H1 (cell line): ENCODE data around the gene DAGLA. TPM values are rescaled to one million over a fixed set of nuclear protein-coding genes. Genes with fewer than 3 reads are reported as not detected.

Experiments used
- ATF2 ChIP-seq: IDR thresholded peaks from 2 replicates; pipeline ENCODE4 v1.6.1; 2012; ENCODE audit warnings: low read length, inconsistent platforms
- CREB1 ChIP-seq: IDR thresholded peaks from 2 replicates; pipeline ENCODE4 v1.6.1; 2012; ENCODE audit warnings: inconsistent platforms
- CTBP2 ChIP-seq: IDR thresholded peaks from 2 replicates; pipeline ENCODE4 v1.7.0; 2011; ENCODE audit warnings: borderline replicate concordance, mild to moderate bottlenecking, moderate library complexity, mixed read lengths, low read length; ENCODE audit not compliant: insufficient read depth, insufficient read length
- CTCF ChIP-seq, 3 experiments: IDR thresholded peaks; 1 replicate in 2 of 3; 2 replicates in 1 of 3; pipeline versions ENCODE4 v1.5.1 to v1.6.1; 2011; ENCODE audit warnings: low read length in 3 of 3, mild to moderate bottlenecking in 3 of 3, inconsistent platforms in 2 of 3, low read depth in 1 of 3, moderate library complexity in 1 of 3; ENCODE audit not compliant: insufficient read depth in 1 of 3; ENCODE audit errors: control extremely low read depth in 1 of 3
- EZH2 ChIP-seq: fragments of 200-600 bp; sonication (generic); IDR thresholded peaks from 2 replicates; pipeline ENCODE4 v1.7.1; 2012; ENCODE audit warnings: low read depth, mild to moderate bottlenecking, moderate library complexity, low read length, inconsistent platforms; ENCODE audit not compliant: severe bottlenecking
- FOSL1 ChIP-seq: IDR thresholded peaks from 2 replicates; pipeline ENCODE4 v1.6.1; 2011; ENCODE audit warnings: mild to moderate bottlenecking, low read depth, low read length, moderate library complexity; ENCODE audit not compliant: insufficient read depth
- GTF2F1 ChIP-seq: IDR thresholded peaks from 2 replicates; pipeline ENCODE4 v1.6.1; 2012; ENCODE audit warnings: low read depth, low read length, improper control_type of control experiment, borderline replicate concordance
- KDM5A ChIP-seq: fragments of 200-600 bp; IDR thresholded peaks from 2 replicates; pipeline ENCODE4 v1.7.1; 2012; ENCODE audit warnings: mild to moderate bottlenecking, low read length, inconsistent platforms, mixed read lengths
- MAX ChIP-seq: IDR thresholded peaks from 2 replicates; pipeline ENCODE4 v1.6.1; 2012; ENCODE audit warnings: inconsistent platforms
- NANOG ChIP-seq: IDR thresholded peaks from 2 replicates; pipeline ENCODE4 v1.6.1; 2011; ENCODE audit warnings: low read length, low read depth, mild to moderate bottlenecking, inconsistent platforms; ENCODE audit not compliant: insufficient read depth, poor library complexity, severe bottlenecking
- PHF8 ChIP-seq: fragments of 200-600 bp; sonication (generic); conservative IDR thresholded peaks from 2 replicates; pipeline ENCODE4 v1.7.1; 2012; ENCODE audit warnings: low read depth, mild to moderate bottlenecking, inconsistent platforms, low read length, moderate library complexity
- RXRA ChIP-seq: IDR thresholded peaks from 2 replicates; pipeline ENCODE4 v1.6.1; 2011; ENCODE audit warnings: low read depth, mild to moderate bottlenecking, low read length, moderate library complexity; ENCODE audit not compliant: insufficient read depth
- SIRT6 ChIP-seq: IDR thresholded peaks from one replicate; pipeline ENCODE4 v1.7.1; 2012; ENCODE audit warnings: low read length, inconsistent platforms
- SP1 ChIP-seq: IDR thresholded peaks from 2 replicates; pipeline ENCODE4 v1.6.1; 2011; ENCODE audit warnings: low read depth, low read length
- SP2 ChIP-seq: IDR thresholded peaks from 2 replicates; pipeline ENCODE4 v1.6.1; 2012; ENCODE audit warnings: mild to moderate bottlenecking, low read length, inconsistent platforms
- SP4 ChIP-seq: IDR thresholded peaks from 2 replicates; pipeline ENCODE4 v1.6.1; 2012; ENCODE audit warnings: low read length, inconsistent platforms
- TAF1 ChIP-seq: IDR thresholded peaks from 2 replicates; pipeline ENCODE4 v1.6.1; 2011; ENCODE audit warnings: mild to moderate bottlenecking, low read depth, low read length
- TBP ChIP-seq: IDR thresholded peaks from 2 replicates; pipeline ENCODE4 v1.6.1; 2011; ENCODE audit warnings: low read depth, low read length, improper control_type of control experiment
- ZNF274 ChIP-seq: IDR thresholded peaks from 2 replicates; pipeline ENCODE4 v1.7.0; 2012; ENCODE audit warnings: low read length, borderline replicate concordance; ENCODE audit errors: extremely low read depth
- polyA plus RNA-seq, 7 experiments: library from polyadenylated mRNA; depleted of rRNA in 3 of 7; stranded (reverse) in 5 of 7; unstranded in 2 of 7; fragments of >200 nt in 5 of 7; fragments of 200-250 nt in 2 of 7; gene quantifications; 1 replicate in 5 of 7; 2 replicates in 1 of 7; 4 replicates in 1 of 7; pipeline versions ENCODE4 v1.2.1 to v1.2.3, GENCODE V29; 2011 to 2013; ENCODE audit warnings: missing spikeins in 2 of 7, mixed read lengths in 2 of 7
- total RNA-seq: library from RNA; stranded (reverse); fragmentation: NEBNext Ultra II Directional; extraction: Animal tissue kit (Norgen Biotek cat#: 25700); gene quantifications from 2 replicates; pipeline ENCODE4 v1.2.1, GENCODE V29; 2021

The DAGLA gene
- total and polyA plus RNA-seq, 2 of the 8 experiments (the other 6 are each of a cell fraction or from before 2014, with no cell fraction given): 3.6 to 6.6 TPM

GRCh38 chr11:61733120-61733978, 53.2 kb downstream of the DAGLA start (continued):
- TF ChIP-seq CTBP2 (no peak), NANOG (no peak), CREB1 (peak; percentile 45), TBP (no peak), KDM5A (no peak), SIRT6 (no peak), ZNF274 (no peak), SP1 (no peak), TAF1 (no peak), MAX (peak; percentile 92), SP2 (no peak), CTCF (IDR thresholded peaks at IDR 0.05; ENCODE audit: control extremely low read depth in 1 of 3, insufficient read depth in 1 of 3, low read depth in 1 of 3, low read length in 3 of 3) (peak in 2 of 3 experiments; percentile 96 to 99; a peak in 3 of 4 replicates), PHF8 (no peak), RXRA (no peak), GTF2F1 (no peak), ATF2 (no peak), FOSL1 (no peak), EZH2 (no peak), SP4 (peak; percentile 40; the same call in 1 of the 2 replicates)
